Occipital lobe (tissue), 2 donors: Measurements from ENCODE around the gene SUMO1. TPM values are rescaled to one million over a fixed set of nuclear protein-coding genes. Genes with fewer than 3 reads are reported as not detected.
"Not testable (repeated sequence)": the region's sequence is repeated elsewhere in the genome, so short reads cannot be mapped to it uniquely, and the experiment has no call there.

Experiments used
- DNase-seq: peaks from one replicate; lab custom pipeline; 2025; lab: John Stamatoyannopoulos, UW
- total RNA-seq: library from RNA; depleted of rRNA; stranded (reverse); fragments of >200 nt; gene quantifications from one replicate; pipeline ENCODE4 v1.2.3, GENCODE V29; 2014

The SUMO1 gene
- 172 TPM for total RNA-seq

DNA sequence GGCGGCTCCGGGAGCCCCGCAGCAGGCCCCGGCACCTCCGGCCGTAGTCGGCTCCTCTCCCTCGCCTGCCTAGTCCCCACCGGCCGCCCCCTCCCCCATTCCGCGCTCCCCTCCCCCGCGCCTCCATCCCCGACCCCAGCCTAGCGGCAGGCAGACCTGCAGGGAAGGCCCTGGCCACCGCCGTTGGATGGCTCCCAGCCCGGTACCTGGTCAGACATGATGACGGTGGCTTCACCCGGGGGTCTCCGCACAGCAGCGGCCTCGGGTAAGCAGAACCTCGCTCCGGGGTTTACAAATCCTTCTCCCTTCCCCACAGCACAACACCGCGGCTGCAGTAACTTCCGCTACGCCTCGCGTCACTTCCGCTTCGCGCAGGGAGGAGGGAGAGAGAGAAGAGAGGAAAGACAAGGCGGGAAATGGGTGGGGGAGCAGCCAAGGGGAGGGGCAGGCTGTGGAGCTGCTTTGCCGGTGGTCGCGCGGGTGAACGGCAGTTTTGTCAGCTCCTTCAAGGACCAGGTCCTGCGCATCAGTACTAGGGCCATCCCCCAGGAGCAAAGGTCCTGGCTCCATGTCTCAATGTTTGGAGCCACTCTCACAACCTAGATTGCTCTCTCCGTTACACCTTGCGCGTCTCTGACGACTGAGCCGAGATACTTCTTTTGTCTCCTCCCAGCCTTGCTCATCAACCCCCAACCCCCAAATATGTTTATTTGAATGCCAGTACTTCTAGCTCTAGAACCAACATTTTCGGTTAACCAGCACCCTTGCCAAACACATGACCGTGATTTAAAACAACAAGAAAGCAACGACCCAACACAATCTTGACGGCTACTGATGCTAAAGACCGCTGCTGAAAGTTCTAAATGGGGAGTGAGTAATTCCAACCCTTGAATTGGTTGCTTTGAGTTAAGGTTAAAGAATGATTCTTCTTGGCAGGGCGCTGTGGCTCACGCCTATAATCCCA is at the start of gene SUMO1:
SUMO1 (minus strand) TSS at position 364 of the 964 bp plus-strand sequence; CDS start at position 218, 146 bp downstream.
- DNase-seq, result peak; percentile 87

DNA sequence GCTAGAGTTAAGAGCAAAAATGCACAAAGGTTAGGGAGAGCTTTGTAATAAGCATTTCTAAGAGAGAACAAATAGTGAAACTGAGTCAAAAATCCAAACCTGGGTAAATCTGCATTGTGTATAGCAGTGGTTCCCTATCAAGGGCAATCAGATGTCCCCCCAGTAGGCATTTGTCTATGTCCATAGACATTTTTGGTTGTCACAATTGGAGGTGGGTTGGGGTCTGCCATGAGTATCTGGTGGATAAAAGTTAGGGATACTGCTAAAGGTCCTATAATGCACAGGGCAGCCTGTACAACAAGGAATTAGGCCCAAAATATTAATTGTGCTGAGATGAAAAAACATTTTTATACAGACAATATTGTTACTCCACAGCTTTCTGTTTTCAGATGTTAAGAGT is 48.2 kb upstream of the SUMO1 start:
- DNase-seq, result no peak

DNA sequence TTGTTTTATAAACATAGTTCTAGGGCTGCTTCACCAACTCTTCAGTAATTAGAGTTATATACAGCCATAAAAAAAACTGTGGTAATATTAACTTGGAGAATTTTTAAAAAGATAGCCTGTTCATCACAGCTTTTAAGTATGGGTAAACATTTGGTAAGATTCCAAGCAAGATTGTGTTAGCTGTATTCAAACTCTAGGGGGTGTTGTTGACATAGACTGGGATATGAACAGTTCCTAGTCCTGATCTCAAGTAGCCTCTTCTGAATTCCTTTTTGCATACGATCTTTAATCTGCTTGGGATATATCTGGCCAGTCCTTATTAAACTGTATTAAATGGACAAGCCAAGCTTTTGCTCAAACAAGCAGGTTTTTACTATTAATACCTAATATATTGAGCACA is 40.5 kb upstream of the SUMO1 start:
- no peak for DNase-seq

DNA sequence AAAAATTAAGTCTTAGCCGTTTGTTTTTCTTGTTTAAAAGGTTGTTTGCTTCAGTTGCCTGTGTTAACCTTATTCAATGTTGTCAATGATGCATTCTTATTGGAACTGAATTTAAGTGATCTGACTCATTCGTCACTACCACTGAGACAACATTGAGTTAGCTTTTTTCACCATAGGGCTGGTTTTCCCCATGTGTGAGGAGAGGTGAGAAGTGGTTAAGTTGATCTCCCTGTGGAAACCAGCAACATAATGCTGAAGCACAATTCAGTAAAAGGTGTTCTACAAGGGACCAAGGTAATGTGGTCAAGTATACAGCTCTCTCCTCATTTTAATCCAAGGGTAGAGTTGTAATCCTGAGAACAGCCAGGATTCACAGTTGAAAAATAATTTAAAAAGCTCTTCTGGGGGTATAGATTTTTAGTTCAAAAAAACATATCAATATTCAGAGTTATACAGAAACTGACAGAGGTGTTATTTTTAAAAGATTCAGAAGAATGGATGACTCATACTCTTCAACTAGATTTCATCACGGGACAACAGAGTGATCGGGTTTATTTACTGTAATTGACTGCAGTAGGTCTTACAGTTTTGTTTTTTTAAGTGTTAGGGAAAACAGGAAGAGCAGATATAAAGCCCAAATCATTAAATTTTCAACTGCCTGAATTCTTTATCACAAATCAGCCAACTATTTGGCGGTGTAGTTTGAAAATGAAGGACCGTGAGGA is 39.8 kb upstream of the SUMO1 start:
- DNase-seq, result no peak

DNA sequence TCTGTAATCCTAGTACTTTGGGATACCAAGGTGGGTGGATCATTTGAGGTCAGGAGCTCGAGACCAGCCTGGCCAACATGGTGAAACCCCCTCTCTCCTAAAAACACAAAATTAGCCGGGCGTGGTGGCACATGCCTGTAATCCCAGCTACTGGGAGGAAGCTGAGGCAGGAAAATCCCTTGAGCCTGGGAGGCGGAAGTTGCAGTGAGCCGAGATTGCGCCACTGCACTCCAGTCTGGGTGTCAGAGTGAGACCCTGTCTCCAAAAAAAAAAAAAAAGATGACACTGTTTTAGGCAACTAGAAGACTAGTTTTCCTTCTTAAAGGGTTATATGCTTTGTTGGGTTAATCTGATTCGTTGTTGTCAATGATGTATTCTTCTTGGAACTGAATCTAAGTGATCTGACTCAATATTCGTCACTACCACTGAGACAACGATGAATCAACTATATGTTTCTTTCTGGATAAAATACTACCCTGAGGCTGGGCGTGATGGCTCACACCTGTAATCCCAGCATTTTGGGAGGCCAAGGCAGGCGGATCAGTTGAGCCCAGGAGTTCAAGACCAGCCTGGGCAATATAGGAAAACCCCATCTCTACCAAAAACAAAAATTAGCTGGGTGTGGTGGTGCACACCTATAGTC is 37.8 kb upstream of the SUMO1 start:
- DNase-seq, result not testable (repeated sequence)

DNA sequence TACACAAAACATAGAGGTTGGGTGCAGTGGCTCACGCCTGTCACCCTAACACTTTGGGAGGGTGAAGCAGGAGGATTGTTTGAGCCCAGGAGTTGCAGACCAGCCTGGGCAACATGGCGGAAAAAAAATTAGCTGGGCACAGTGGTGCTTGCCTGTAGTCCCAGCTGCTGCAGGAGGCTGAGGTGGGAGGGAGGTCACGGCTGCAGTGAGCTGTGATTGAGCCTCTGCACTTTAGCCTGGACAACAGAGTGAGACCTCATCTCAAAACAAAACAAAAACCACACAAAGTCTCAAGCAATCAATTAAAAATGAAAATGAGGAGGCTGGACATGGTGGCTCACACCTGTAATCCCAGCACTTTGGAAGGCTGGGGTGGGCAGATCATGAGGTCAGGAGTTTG is 32.1 kb upstream of the SUMO1 start:
- no peak for DNase-seq

DNA sequence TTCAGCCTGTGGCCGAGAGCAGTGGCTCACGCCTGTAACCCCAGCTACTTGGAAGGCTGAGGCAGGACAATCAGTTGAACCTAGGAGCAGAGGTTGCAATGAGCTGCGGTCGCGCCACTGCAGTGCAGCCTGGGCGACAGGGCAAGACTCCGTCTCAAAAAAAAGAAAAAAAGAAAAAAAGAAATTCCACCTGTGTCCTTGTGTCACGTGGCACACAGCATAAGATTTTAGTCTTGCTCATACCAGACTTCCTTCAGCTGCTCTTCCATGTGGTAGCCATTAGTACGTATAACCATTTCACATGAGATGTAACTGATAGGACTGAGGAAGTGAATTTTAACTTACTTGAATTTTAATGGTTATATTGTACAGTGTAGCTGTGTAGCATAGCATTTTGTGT is 31.2 kb upstream of the SUMO1 start:
- DNase-seq, result no peak

DNA sequence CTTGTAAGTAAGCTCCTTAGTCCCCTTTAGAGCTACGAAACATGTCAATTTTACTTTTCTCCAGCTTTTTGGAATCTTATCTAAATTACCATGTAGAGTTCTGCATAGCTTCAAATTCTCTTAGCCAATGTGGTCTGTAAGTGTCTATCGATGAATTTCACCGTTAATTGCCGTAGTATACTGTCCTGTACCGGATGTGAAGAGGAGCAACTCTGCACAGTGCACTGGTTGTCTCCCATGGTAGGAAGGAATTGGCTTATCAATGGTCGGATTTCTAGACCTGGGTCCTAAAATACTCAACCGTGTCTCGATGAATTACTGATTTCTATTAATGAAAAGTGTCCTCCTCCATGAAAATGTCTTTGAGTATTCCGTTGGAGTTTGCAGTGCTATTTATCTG is 29.1 kb upstream of the SUMO1 start:
- no peak for DNase-seq

DNA sequence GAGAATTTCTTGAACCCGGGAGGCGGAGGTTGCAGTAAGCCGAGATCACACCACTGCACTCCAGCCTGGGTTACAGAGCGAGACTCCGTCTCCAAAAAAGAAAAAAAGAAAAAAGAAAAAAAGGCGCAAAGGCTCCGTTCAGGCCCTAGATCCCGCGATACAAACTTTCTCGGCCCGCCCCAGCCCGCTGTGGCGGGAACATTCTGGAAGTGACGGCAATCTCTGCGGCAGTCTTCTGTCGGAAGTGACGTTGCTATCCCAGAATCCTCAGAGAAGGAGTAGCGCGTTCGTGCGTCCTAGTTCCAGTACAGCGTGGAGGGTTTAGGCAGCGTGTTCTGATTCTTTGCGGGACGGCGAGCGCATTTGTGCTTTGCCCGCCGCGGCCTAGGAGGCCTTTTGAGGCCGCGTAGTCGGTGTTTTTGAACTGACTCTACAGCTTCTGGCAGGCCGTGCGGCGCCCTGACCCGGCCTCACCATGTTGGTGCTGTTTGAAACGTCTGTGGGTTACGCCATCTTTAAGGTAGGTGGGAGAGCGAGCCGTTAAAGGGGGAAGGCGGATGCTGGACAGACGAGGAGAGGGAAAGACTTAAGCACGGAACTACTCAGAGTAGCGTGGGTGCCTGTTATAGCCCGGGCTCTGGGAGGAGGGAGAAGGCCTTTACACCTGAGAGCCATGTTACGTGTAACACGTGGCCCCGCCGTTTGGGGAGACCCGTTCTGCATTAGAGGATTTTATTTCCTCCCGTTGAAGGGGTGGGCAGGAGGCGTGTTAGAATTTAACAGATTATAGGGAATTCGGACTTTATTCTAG is 27.3 kb upstream of the SUMO1 start, which contains the start of gene NOP58:
NOP58 (plus strand) TSS at position 297 of the 811 bp plus-strand sequence; CDS start at position 476, 179 bp downstream.
- DNase-seq, result peak; percentile 88

DNA sequence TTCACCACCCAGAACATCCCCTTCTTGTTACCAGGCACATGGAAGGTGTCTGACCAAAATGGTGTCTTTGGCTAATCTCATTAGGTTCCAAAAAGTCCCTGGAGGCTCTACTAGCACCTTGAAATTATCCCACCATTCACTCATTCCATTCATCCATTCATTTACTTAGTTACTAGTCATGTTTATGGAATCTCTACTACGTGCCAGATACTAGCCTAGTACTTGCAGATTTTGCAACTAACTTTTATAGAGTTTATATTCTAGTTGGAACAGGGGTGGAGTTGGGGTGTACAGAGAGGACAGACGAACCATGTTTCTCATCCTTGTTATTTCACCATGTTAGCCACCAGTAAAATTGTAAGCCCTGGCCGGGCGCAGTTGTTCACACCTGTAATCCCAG is 23.1 kb upstream of the SUMO1 start:
- no peak for DNase-seq

DNA sequence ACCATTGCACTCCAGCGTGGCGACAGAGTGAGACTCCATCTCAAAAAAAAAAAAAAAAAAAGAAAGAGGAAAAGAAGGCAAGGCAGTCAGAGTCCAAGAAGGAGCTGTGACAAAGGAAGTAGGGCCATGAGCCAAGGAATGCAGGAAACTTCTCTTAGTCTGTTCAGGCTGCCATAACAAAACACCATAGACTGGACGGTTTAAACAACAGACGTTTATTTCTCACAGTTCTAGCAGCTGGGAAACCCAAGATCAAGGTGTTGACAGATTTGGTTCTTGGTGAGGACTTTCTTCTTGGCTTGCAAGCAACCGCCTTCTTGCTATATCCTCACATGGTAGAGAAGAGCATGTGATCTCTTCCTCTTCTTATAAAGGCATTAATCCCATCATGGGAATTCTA is 13.1 kb upstream of the SUMO1 start:
- no peak for DNase-seq

DNA sequence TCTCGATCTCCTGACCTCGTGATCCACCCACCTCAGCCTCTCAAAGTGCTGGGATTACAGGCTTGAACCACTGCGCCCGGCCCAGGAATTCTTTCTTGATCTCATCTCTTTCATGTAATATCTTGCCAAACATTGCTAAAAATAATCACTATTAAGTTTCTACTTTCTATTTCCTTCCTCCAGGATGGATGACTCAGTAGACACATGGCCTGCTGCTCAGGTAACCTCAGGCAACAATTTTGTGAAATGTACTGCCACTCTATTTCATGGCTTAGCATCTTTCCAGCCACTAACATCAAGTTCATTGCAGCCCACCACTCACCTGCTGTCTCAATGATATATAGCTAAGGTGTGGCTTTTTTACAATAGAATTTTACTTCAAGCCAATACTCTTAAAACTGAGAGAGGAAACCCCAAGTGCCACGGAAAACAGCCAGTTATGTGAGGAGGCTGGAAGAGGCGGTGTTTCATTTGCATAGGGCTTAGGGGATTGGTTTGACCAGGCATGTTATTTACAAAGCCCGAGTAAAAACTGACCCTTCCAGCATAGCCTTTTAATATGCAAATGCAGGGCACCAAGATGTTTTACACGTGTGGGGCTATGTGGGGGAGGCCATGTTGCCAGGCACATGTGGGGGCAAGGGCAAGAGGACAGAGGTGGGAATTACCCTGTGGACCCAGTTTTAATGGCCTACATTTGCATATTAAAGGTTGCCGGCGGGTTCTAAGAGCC is 11.3 kb upstream of the SUMO1 start:
- no peak for DNase-seq

DNA sequence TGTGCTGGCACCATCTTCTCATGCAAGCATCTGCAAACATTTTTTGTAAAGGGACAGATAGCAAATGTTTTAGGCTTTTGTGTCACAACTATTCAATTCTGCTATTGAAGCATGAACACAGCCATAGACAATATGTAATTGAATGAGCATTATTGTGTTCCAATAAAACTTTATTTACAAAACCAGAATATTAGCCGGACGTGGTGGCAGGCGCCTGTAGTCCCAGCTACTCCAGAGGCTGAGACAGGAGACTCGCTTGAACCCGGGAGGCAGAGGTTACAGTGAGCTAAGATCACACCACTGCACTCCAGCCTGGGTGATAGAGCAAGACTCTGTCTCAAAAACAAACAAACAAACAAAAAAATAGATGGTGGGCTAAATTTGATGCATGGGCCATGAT is 9.3 kb upstream of the SUMO1 start:
- not testable (repeated sequence) for DNase-seq

DNA sequence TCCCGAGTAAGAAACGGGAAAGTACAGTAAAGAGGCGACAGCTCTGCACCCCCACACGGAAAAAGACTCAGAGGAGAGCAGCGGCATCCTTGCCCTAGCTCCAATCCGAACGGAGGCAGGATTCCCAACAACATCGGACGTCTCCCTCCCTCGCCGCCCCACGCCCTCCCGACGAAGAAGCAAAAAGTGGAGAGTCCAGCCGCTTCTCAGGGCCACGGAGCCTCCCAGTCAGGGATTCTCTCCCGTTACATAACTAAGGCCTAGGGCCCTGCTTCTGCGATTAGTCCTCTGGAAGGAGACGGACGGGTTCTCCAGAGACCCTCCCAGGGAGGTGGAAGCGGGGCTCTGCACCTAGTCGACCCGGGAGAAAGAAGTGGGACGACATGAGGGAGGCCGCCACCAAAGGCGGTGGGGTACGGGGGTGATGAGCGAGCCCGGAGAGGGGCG is 587 bp downstream of the SUMO1 start:
- peak; percentile 40 for DNase-seq

DNA sequence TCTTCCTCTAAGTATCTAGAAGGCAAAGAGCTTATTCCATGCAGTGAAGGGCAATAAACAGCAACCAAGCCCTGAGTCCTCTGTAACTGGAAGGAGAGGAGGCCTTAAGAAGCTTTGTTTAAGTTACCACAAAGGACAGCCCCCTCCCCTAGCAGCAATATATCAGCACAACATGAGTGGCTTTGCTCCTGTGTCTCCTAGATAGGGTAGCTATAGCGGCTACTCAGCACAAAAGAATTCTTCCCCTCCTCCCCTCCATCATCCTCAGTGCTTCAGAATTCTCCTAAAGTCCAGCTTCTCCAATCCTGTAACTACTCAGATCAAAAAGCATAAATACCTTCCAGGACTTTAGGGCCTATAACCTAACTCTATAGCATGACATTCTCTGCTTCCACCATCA is 16.5 kb downstream of the SUMO1 start:
- DNase-seq, result no peak

DNA sequence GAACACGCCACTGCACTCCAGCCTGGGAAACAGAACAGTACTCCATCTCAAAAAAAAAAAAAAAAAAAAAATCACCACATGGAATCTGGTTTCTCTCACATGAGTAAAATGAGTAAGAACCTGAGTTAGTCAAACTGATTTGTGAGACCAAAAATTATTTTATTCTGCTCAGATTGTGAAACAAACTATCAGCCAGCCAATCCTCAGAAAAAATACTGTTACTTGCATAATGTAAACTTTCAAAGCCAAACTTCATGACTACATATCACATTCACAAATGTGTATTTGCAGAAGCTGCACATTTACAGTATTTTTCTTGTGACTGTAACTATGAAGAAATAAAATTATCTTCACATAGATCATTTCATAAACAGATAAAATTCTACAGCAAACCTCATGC is 23.2 kb downstream of the SUMO1 start:
- no peak for DNase-seq

DNA sequence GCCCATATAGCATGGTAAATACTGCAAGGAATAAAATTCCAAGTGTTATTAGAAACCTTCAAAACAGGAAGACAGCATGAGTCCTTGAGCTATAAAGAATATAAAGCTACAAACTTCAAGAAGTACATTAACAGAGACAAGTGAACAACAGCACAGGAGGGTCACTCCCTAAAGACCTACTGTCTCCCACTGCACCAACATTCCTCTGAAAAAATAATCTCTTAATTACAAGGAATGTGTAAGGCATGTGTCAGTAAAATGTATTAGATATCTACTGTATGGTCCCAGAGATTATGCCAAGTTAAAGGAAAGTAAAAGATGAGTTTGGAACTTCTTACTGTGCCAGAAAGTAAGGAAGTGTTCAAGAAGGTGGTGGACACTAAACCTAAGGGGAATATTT is 29.9 kb downstream of the SUMO1 start:
- no peak for DNase-seq

DNA sequence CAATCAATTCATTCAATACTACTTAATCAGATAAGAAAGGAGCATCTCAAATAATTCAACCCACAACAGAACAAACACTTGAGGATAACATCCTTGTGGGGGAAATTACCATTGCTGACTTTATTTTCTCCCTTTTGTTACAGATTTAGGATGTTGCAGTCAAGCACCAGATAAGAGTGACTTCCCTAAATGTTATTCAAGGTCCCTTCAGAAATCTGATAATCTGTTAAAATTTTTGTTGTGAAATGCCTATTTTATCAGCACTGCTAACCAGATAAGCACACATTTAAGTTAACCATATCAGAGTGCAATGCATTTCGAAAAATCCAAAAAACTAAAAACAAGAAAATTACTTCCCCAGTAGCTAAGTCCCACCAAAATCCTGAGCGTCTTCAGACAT is 33.5 kb downstream of the SUMO1 start:
- no peak for DNase-seq

DNA sequence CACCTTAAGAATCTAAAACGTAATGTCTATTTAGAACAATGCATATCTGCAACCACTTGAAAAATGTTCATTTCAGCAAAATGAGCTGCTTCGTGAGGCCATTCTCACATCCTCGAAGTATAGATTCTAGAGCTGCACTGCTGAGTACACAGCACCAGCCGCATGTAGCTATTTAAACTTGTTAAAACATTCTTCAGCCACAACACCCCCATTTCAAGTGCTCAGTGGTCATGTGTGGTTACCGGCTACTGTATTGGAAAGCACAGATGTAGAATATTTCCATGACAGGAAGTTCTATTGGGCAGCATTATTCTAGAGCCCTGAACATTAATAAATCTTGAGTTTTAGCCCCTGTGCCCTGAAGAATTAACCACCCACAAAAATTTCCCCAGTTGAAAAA is 35.0 kb downstream of the SUMO1 start:
- DNase-seq, result no peak
